A549 (cell line): ENCODE results near the gene VPS13D.

Experiments used
- CHD2 ChIP-seq: fragments of 150-350 bp; IDR thresholded peaks from 2 replicates; pipeline ENCODE4 v1.6.1; 2014; ENCODE audit warnings: low read length; ENCODE audit not compliant: partially characterized antibody
- ESRRA ChIP-seq: fragments of 150-350 bp; IDR thresholded peaks from 2 replicates; pipeline ENCODE4 v1.6.1; 2014; ENCODE audit warnings: mild to moderate bottlenecking, low read length, borderline replicate concordance
- HDAC2 ChIP-seq: fragments of 200-600 bp; sonication (generic); IDR thresholded peaks from 2 replicates; pipeline ENCODE4 v1.6.1; 2016
- JUN ChIP-seq, 2 experiments: fragments of >200 bp; sonication (Bioruptor Twin); formaldehyde crosslinking; IDR thresholded peaks; 2 replicates in 1 of 2; 3 replicates in 1 of 2; pipeline ENCODE4 v1.6.1; 2016 to 2017
- MAZ ChIP-seq: fragments of 150-350 bp; IDR thresholded peaks from 2 replicates; pipeline ENCODE4 v1.6.1; 2014; ENCODE audit warnings: antibody characterized with exemption, low read depth, low read length, borderline replicate concordance
- POLR2A ChIP-seq: IDR thresholded peaks from 2 replicates; pipeline ENCODE4 v1.6.1; 2012; ENCODE audit warnings: mild to moderate bottlenecking, low read length
- TF ChIP-seq, protein P1 (sequence below): fragments of >200 bp; sonication (Bioruptor Twin); formaldehyde crosslinking; IDR thresholded peaks from 3 replicates; pipeline ENCODE4 v1.5.1; 2016

DNA sequence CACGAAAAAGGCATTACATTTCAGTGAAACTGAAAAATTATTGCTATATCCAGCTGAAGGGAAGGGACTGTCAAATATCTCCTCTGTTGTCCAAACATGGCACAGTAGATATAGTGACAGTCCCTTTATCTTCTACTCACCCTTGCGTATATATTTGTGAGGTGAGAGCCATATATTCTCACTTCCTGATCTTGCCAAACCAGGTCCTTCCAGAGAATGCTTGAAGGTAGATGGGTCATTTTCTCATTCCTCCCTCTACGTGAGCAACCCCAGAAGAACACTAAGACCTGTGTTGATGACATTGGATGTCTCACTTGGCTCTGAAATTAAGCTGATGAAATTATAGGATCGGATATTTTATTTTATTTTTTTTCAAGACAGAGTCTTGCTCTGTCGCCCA lies 237.0 kb downstream of the VPS13D start:
- TF ChIP-seq HDAC2, result no peak
- TF ChIP-seq, protein P1, sequence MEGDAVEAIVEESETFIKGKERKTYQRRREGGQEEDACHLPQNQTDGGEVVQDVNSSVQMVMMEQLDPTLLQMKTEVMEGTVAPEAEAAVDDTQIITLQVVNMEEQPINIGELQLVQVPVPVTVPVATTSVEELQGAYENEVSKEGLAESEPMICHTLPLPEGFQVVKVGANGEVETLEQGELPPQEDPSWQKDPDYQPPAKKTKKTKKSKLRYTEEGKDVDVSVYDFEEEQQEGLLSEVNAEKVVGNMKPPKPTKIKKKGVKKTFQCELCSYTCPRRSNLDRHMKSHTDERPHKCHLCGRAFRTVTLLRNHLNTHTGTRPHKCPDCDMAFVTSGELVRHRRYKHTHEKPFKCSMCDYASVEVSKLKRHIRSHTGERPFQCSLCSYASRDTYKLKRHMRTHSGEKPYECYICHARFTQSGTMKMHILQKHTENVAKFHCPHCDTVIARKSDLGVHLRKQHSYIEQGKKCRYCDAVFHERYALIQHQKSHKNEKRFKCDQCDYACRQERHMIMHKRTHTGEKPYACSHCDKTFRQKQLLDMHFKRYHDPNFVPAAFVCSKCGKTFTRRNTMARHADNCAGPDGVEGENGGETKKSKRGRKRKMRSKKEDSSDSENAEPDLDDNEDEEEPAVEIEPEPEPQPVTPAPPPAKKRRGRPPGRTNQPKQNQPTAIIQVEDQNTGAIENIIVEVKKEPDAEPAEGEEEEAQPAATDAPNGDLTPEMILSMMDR, result no peak
- TF ChIP-seq POLR2A, result no peak
- TF ChIP-seq JUN (IDR thresholded peaks at IDR 0.05), result no peak
- TF ChIP-seq ESRRA, result no peak
- TF ChIP-seq CHD2, result no peak
- TF ChIP-seq MAZ, result no peak
